Measurements from ENCODE around the gene NOL8.

The NOL8 gene

DNA sequence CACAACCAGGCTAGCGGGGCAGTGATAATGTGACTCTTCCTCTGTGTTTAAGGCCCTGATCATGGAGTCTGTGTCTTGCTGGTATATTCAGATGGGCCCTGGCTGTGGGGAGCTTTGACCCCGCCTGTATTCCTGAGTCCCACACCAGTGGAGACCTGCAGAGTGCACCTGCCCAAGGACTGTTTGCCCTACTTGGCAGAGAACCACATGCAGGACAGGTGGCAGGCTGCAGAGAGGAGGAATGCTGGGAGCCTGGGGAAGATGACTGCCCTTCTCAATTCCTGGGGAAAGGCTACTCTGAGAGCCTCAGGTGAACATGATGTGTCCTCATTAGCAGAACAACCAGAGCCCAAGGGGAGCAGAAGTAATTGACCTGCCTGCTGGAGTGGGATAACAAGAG is 67.8 kb downstream of the NOL8 start:
- no peak for DNase-seq

DNA sequence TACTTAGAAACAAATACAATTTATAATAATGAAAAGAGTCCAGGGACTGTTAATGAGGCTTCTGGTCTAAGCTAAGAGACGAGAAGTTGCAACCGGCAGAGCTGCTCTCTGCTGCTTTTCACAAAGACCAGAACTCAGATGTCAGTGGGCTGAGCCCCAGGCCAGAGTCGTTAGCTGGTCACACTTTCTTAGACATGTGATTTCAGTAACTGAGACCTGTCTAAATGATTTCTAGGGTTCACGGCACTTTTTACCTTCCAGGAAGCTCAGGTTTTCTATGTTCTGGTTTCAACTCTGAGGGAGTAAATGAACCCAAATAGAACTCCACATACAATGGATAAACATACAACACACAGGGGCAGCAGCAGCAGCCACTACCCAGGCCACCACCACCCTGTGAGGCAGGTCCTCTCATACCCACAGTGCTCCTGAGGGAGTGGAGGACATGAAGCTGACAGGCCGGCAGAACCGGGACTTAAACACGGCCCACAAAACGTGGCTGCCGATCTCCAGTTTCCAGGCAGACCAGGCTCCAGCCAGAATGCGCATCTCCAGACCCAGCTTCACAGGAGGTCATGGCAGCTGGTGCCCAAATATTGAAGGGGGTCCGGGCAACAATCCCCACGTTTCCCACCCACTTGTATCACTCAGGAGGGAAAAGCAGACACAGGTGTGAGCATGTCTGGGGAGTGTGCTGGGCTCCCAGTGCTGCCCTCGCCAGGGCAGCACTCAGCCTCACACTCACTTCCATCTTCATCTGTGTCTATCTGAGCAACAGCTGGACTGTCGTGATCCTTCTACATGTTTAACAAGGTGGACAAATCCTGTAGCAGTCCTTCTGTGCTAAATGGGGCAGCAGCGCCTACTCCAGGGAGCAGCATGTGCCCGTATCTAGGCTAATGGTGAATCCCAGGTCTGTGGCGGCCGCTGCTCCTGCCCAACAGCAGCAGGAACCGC is 70.5 kb downstream of the NOL8 start:
- no peak for DNase-seq

DNA sequence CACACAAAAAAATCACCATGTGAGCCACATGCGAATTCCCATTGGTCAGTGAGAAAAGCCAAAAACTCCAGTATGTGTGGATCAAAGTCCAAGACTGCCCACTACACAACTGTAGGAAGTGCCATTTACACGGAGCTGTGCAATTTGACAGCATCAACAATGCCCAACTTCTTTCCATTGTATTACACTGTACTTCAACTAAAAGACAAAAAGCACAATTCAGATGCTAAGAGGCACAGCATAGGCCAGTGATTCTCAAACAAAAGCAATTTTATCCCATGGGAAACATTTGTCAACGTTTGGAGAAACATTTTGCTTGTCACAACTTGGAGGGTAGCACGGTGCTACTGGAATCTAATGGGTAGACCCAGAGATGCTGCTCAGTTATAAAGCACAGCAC is 71.5 kb downstream of the NOL8 start:
- DNase-seq = no peak

DNA sequence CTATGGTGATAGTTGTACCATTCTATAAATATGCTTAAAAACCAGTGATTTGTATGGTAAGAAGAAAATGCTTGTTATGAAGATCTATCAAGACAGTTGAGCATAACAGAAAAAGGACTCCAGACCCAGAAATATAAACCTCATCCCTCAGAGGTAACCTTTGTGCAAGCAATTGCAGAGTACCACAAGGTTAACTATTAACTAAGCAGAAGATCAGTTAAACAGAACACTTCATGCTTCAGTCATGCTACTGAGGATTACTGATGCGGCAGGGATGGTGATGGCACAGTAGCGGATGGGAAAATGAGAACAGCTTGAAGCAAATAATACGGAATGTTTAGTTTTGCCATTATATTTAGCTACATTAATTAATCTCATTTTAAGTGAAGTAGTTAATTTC is 77.2 kb downstream of the NOL8 start:
- no peak for DNase-seq

Data from bone marrow (tissue), 2 donors.